HEK293T (cell line): ENCODE measurements around the gene FAM210A.

Experiments
- ARNT ChIP-seq: fragments of 450-650 bp; IDR thresholded peaks from 2 replicates; pipeline ENCODE4 v1.6.1; 2017; ENCODE audit warnings: mild to moderate bottlenecking
- FOXA1 ChIP-seq: fragments of 450-650 bp; IDR thresholded peaks from 2 replicates; pipeline ENCODE4 v1.6.1; 2016; ENCODE audit warnings: mild to moderate bottlenecking
- FOXM1 ChIP-seq: fragments of 450-650 bp; IDR thresholded peaks from 2 replicates; pipeline ENCODE4 v1.6.1; 2017; ENCODE audit warnings: mild to moderate bottlenecking, borderline replicate concordance
- HDGF ChIP-seq: fragments of 450-650 bp; IDR thresholded peaks from 2 replicates; pipeline ENCODE4 v1.6.1; 2017; ENCODE audit warnings: antibody characterized with exemption, borderline replicate concordance
- SP1 ChIP-seq: fragments of 450-650 bp; IDR thresholded peaks from 2 replicates; pipeline ENCODE4 v1.6.1; 2017
- TARDBP ChIP-seq: fragments of 450-650 bp; IDR thresholded peaks from 2 replicates; pipeline ENCODE4 v1.6.1; 2016

GRCh38 chr18:13628211-13628610 is 98.1 kb downstream of the FAM210A start:
- TF ChIP-seq SP1: no peak
- TF ChIP-seq ARNT: no peak
- no peak for TF ChIP-seq FOXA1
- no peak for TF ChIP-seq HDGF
- no peak for TF ChIP-seq FOXM1
- TF ChIP-seq TARDBP: no peak
